Muscle layer of colon (tissue), 2 donors: ENCODE results near the gene PLCH1.
A peak's percentile ranks its signal among the peaks of the same experiment; 100 is the strongest.

Experiments
- H3K27ac ChIP-seq: one replicate; pipeline ENCODE4 v1.7.0; 2013; ENCODE audit warnings: low read depth, mild to moderate bottlenecking, low read length, moderate library complexity
- H3K27me3 ChIP-seq, 2 donors: one replicate each; pipeline ENCODE4 v1.7.0; 2013; ENCODE audit warnings: low read length in 2 of 2, mild to moderate bottlenecking in 2 of 2; ENCODE audit not compliant: insufficient read depth in 2 of 2, control insufficient read depth in 1 of 2
- H3K36me3 ChIP-seq: one replicate; pipeline ENCODE4 v1.7.0; 2013; ENCODE audit warnings: mild to moderate bottlenecking, low read length; ENCODE audit not compliant: insufficient read depth
- H3K4me1 ChIP-seq: one replicate; pipeline ENCODE4 v1.7.0; 2013; ENCODE audit warnings: mild to moderate bottlenecking, low read length; ENCODE audit not compliant: insufficient read depth
- H3K4me3 ChIP-seq, 2 donors: one replicate each; pipeline ENCODE4 v1.7.0; 2013; ENCODE audit warnings: low read length in 2 of 2, low read depth in 1 of 2, mild to moderate bottlenecking in 1 of 2, moderate library complexity in 1 of 2
- H3K9ac ChIP-seq: one replicate; pipeline ENCODE4 v1.7.0; 2013; ENCODE audit warnings: low read length
- H3K9me3 ChIP-seq: one replicate; pipeline ENCODE4 v1.7.0; 2013; ENCODE audit warnings: mild to moderate bottlenecking, low read length
- donor health status: abdominal sarcoma.
- donor health status: Adenocarcinoma of cecum.

Gene PLCH1

GRCh38 chr3:155744626-155745324 lies at the start of gene PLCH1:
Gene PLCH1, minus strand, starts transcription at chr3:155745071. Its CDS starts 40,847 bp downstream, at chr3:155704224.
- Histone ChIP-seq H3K9me3 (no peaks in the 10 kb centered on the region), H3K4me1 (no peaks in the 10 kb centered on the region), H3K4me3 (peak within 1 kb of the TSS; percentile 31 to 83), H3K27me3 (peaks cover 0 to 3% of the 10 kb centered on the region in 2 donors), H3K9ac (peak within 1 kb of the TSS; percentile 5), H3K36me3 (no peaks in the 10 kb centered on the region), H3K27ac (no peak within 1 kb of the TSS)

GRCh38 chr3:155792532-155792931 lies 47.7 kb upstream of the PLCH1 start:
- H3K4me1 ChIP-seq: no peaks in the 10 kb centered on the region
- H3K27me3 ChIP-seq: no peaks in the 10 kb centered on the region
- no peak overlapping the region for H3K4me3 ChIP-seq
- no peaks in the 10 kb centered on the region for H3K9me3 ChIP-seq
- peaks cover 8% of the 10 kb centered on the region for H3K36me3 ChIP-seq
- no peak overlapping the region for H3K9ac ChIP-seq
- no peak overlapping the region for H3K27ac ChIP-seq

- peaks cover 8% of the 10 kb centered on the region for H3K36me3 ChIP-seq
- H3K27me3 ChIP-seq: no peaks in the 10 kb centered on the region
- no peaks in the 10 kb centered on the region for H3K9me3 ChIP-seq
- H3K4me1 ChIP-seq: no peaks in the 10 kb centered on the region
- H3K9ac ChIP-seq: no peak overlapping the region
- no peak overlapping the region for H3K27ac ChIP-seq
- no peak overlapping the region for H3K4me3 ChIP-seq
Measured at GRCh38 chr3:155791190-155791589, 46.3 kb upstream of the PLCH1 start.

- peaks cover 8% of the 10 kb centered on the region for H3K36me3 ChIP-seq
- no peak overlapping the region for H3K4me3 ChIP-seq
- no peaks in the 10 kb centered on the region for H3K4me1 ChIP-seq
- H3K9me3 ChIP-seq: no peaks in the 10 kb centered on the region
- no peak overlapping the region for H3K27ac ChIP-seq
- H3K9ac ChIP-seq: no peak overlapping the region
- no peaks in the 10 kb centered on the region for H3K27me3 ChIP-seq
Measured at GRCh38 chr3:155790272-155790925, 45.5 kb upstream of the PLCH1 start.

- Histone ChIP-seq H3K36me3 (no peaks in the 10 kb centered on the region), H3K27ac (no peak overlapping the region), H3K9me3 (no peaks in the 10 kb centered on the region)
Measured at GRCh38 chr3:155785662-155786295, 40.9 kb upstream of the PLCH1 start.

GRCh38 chr3:155782390-155782953 lies 37.6 kb upstream of the PLCH1 start:
- H3K27ac ChIP-seq: no peak overlapping the region
- no peak overlapping the region for H3K9ac ChIP-seq
- H3K27me3 ChIP-seq: no peaks in the 10 kb centered on the region
- no peaks in the 10 kb centered on the region for H3K9me3 ChIP-seq
- no peaks in the 10 kb centered on the region for H3K36me3 ChIP-seq
- no peak overlapping the region for H3K4me3 ChIP-seq
- no peaks in the 10 kb centered on the region for H3K4me1 ChIP-seq

More at GRCh38 chr3:155785662-155786295, 40.9 kb upstream of the PLCH1 start:
- Histone ChIP-seq H3K4me1 (no peaks in the 10 kb centered on the region), H3K4me3 (no peak overlapping the region), H3K27me3 (no peaks in the 10 kb centered on the region), H3K9ac (no peak overlapping the region)

GRCh38 chr3:155780291-155780690 lies 35.4 kb upstream of the PLCH1 start:
- H3K36me3 ChIP-seq: no peaks in the 10 kb centered on the region
- no peak overlapping the region for H3K4me3 ChIP-seq
- no peak overlapping the region for H3K9ac ChIP-seq
- H3K27ac ChIP-seq: no peak overlapping the region
- no peaks in the 10 kb centered on the region for H3K4me1 ChIP-seq
- no peaks in the 10 kb centered on the region for H3K27me3 ChIP-seq
- no peaks in the 10 kb centered on the region for H3K9me3 ChIP-seq

- Histone ChIP-seq H3K27me3 (no peaks in the 10 kb centered on the region), H3K9ac (no peak overlapping the region), H3K9me3 (no peaks in the 10 kb centered on the region), H3K36me3 (peaks cover 4% of the 10 kb centered on the region), H3K27ac (no peak overlapping the region), H3K4me1 (no peaks in the 10 kb centered on the region), H3K4me3 (no peak overlapping the region)
Measured at GRCh38 chr3:155778462-155778861, 33.6 kb upstream of the PLCH1 start.

- peaks cover 6% of the 10 kb centered on the region for H3K4me1 ChIP-seq
- no peaks in the 10 kb centered on the region for H3K27me3 ChIP-seq
- no peak overlapping the region for H3K4me3 ChIP-seq
- H3K9ac ChIP-seq: no peak overlapping the region
- H3K36me3 ChIP-seq: peaks cover 4% of the 10 kb centered on the region
- H3K27ac ChIP-seq: no peak overlapping the region
- no peaks in the 10 kb centered on the region for H3K9me3 ChIP-seq
Measured at GRCh38 chr3:155772801-155773200, 27.9 kb upstream of the PLCH1 start.

GRCh38 chr3:155771126-155771525 lies 26.3 kb upstream of the PLCH1 start:
- Histone ChIP-seq H3K9ac (no peak overlapping the region), H3K4me1 (peaks cover 6% of the 10 kb centered on the region), H3K4me3 (no peak overlapping the region), H3K27ac (no peak overlapping the region), H3K27me3 (no peaks in the 10 kb centered on the region), H3K9me3 (no peaks in the 10 kb centered on the region), H3K36me3 (peaks cover 4% of the 10 kb centered on the region)

- H3K27me3 ChIP-seq: no peaks in the 10 kb centered on the region
- H3K9ac ChIP-seq: no peak overlapping the region
- no peak overlapping the region for H3K4me3 ChIP-seq
- no peaks in the 10 kb centered on the region for H3K9me3 ChIP-seq
- no peak overlapping the region for H3K27ac ChIP-seq
- no peaks in the 10 kb centered on the region for H3K36me3 ChIP-seq
- H3K4me1 ChIP-seq: no peaks in the 10 kb centered on the region
Measured at GRCh38 chr3:155766206-155766605, 21.3 kb upstream of the PLCH1 start.
